HG03039 (cell line): ENCODE data around the gene LPP.

Source experiments
- ATAC-seq: cut with Tn5 transposase; IDR thresholded peaks from one replicate; pipeline ENCODE4 v1.9.1; 2021; ENCODE audit warnings: mild to moderate bottlenecking, moderate library complexity; ENCODE audit not compliant: unreplicated experiment

Gene LPP

DNA sequence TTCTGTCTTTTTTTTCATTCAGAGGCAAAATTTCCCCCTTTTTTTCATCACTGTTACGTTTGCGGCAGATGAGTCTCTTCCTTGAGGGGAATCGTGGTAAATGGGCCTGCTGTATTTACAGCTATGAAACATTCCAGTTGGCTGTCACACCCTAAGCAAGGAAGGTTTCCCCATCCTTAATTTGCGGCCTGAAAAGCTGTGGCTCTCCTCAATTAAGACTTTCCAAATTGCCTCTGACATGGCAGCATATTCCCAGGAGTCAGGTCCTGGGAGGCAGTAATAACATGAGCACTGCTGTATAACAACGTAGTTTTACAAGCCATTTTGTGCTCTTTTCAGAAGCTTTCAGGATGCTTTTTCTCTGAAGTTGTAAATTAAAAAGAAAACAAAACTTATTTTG, 420.9 kb downstream of the LPP start:
- ATAC-seq, result no peak

DNA sequence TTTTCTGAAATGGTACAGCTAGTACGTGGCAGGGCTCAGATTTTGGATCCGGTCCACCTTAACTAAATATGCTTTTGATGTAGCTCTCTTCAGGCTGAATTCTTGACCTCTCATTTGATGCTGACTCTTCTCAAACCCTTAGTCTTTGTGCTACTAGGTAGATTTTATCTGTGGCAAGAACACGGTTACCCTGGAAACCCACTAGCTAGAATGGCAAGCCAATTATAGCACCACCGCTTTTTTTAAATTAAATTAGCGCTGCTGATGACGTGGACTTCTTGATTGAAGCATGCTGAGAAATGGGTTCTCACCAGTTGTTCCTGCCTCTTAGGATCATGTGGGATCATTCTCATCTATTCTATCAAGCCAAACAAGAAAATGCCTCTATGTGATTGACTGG, 421.5 kb downstream of the LPP start:
- no peak for ATAC-seq

DNA sequence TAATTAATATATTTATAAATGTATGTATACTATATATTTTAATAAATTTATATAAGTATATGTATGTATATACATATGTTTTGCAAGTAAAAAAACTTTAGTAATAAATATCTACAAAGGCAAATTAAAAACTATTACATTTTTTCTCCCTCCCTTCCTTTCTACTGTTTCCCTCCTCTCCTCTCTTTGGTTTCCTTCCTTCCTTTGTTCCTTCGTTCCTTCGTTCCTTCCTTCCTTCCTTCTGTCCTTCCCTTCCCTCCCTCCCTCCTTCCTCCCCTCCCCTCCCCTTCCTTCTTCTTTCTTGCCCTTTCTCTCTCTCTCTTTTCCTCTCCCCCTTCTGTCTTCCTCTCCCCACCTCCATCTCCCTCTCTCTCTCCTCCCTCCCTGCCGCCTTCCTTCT, 423.6 kb downstream of the LPP start:
- ATAC-seq, result no peak

DNA sequence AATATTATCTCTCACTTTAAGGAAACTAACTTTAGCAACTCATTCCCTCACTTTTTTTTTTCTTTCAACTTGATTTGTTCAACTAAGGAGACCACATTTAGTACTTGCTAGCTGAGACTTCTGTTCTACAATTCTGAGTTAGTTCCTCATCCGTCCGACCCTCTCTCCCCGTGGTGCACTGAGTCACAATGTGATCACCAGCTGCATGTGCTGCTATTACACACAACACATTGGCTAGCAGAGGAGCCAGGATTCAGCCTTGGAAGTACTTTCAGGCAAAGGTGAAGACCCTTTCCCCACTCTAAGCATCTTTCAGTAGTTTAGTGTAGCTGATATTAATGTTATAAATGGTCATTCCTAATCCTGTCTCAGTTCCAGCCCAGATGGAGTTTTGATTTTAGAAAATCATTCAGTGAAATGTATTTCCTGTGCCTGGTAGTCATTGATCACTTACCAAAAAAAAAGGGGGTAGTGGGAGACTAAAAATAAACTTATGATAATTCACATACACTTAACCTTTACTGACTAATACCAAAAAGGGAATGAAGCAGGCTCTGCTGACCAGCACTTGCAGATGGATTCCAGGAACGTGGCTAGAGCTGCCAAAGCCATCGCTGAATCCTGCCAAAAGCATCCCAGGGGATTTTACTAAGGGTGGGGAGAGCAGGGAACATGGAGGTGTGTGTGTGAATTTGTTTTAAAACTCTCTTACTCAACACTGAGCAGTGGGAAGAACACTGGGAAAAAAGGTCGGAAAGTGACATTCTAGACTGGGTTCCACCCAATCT, 424.8 kb downstream of the LPP start:
- ATAC-seq, result no peak

DNA sequence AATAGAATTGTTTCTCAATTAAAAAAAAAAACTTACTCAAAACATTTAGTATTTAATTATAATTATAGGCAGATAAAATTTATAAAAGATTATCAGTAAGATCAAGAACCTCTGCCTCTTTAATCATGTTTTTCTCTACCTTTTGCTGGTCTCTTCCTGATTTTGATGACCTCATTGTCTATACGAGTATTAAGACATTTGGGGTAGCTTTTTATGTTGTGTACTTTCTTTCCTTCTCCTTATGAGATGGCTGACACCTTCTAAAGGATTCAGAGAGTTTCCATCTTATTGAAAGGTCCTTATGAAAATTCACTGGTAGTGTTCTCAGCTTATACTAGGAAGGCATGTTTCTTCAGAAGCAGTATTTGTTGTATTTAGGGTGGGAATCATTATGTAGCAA, 426.3 kb downstream of the LPP start:
- ATAC-seq, result no peak

DNA sequence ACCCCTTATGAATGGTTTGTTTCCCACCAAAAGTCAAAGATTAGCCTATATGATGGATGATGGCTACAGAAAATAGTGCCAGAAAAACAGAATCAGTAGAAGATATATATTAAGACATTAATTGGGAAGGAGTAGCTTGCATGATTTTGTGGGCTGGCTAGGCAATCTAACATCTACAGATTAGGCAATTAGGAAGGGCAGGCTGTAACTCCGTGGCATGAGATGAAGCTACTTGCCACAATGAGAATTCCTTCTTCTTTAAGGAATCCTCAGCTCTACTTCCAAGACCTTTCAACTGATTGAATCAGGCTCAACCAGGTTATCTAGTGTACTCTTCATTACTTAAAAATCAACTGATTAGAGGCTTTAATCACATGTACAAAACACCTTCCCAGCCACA, 426.7 kb downstream of the LPP start:
- ATAC-seq, result no peak

DNA sequence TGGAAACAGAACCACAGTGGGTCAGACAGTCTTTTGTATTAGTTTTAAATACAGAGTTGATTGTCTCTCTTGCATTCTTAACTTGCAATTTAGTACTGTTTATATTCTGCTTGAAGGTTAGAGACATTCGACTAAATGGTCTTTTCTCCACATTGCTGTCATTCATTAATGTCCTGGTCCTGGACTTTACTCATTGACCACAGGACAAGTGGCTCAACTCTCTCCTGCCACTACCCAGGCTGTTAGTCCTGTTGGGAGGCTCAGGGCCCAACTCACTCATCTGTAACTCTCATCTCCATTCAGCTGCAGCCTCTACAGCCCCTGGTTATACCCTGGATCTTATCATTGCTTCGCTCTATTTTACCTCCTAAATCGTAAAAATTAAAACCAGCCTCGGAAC, 427.4 kb downstream of the LPP start:
- ATAC-seq, result no peak

DNA sequence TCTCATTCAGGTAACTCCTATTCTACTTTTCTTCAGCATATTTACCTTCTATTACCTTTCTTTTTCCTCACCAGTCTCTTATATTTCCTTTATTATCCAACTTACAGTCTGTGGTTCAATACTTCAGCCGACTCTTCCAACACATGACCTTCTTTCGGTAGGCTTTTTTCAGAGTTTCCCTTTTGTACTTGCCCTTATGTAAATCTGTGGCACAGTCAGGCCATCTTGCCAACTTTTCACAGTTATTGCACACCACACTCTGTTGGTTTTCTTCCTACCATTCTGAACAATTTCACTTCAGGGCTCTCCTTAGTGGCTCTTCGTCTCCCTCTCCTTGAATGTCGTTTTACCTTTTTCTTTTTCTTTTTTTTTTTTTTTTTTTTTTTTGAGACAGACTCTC, 427.8 kb downstream of the LPP start:
- no peak for ATAC-seq

DNA sequence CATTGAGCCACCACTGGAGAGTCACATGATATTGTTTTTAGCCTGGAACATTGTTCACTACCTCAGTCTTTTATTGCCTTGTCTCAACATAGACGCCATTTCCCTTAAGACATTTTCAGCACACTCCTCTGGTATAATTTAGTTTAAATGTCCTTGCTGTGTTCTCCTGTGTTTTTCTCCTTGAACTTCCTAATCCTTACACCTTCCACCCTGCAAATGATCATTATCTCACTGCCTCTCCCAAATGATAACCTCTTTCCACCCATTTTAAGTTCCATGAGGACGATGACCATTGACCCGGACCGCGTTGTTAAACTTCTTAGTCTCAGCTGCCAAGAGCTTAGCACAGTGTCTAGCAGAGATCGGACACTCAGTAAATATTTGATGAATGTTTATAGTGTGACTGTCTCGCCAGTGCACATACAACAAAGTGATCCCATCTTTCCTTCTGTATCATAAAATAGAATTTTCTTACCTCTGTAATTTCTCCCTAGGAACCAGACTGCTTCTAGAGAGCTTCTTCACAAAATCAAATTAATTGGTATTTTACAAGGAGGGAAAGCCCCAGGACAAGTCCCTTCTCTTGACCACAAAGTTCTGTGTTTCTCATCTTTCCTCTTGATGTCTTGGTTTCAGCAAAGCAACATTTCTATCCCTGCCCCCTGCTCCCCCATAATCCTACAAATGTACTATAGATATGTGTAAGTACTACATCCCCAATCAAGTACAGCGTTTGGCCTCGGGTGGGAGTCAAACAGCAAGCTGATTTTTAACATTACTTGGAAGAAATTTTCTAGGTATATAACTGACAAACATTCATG, 429.6 kb downstream of the LPP start:
- ATAC-seq, result no peak

DNA sequence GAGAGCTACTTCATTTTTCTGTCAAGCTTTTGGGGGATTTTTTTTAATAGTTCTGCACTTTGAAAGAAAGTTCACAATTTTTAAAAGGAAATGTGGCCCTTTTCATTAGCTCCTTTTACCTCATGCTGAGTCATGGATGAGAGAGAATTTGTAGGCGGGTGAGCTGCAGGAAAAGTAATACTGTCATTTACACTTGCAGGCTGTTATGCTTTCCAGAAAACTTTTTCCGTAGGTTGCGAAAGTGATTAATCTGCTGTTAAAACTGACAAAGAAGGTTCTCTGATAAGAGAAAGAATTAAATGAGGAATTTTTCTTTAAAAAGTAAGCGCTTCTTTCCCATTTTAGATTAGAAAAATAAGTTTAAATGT, 430.2 kb downstream of the LPP start:
- no peak for ATAC-seq

DNA sequence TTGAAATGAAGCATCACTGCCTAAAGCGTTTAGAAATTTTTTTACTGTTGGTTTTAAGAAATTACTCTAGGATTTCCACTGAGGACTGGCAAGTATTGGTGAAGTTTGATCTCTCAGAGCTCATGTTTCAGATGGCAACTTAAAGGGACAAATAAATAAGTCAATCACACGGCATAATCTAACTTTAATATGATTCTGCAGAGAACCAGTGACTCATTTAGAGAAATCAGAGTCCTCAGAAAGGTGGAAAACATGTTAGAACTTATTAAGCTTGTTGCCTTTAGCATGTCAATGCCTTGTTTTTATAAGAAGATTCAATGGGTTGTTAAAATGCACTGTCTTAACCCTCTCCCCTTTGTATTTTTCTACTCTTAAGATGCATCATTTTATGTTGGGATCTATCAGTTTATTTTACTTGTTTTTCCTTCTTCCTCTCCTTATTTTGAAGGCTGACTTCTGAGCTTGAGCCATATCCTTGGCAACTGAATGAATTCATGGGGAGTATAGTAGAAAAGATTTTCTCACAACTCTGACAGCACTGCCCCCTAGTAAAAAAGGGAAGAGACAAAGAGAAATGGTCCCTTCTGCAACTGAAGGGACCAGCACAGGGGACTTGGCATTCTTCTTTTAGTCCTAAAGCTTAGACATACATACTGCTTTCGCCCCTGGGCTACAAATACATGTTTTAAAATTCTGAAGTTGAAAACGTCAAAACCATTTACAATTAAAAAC, 431.2 kb downstream of the LPP start:
- no peak for ATAC-seq

DNA sequence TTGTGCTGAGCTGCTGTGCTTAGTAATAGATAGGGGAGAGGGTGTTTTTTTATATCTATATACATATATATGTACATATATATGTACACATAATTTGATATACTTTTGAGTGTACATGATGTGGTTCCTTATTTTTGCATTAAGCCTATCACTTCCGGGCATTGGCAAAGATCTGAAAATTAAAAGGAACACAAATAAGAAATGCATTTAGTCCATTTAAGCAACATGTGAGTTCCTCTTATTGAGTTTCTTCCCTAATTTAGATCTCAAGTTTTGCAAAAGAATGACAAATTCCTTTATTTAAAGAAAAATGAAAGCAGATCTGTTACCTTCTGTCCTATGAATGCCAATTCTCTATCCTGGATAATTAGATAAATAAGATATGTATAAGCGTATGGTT, 435.1 kb downstream of the LPP start:
- ATAC-seq, result no peak

DNA sequence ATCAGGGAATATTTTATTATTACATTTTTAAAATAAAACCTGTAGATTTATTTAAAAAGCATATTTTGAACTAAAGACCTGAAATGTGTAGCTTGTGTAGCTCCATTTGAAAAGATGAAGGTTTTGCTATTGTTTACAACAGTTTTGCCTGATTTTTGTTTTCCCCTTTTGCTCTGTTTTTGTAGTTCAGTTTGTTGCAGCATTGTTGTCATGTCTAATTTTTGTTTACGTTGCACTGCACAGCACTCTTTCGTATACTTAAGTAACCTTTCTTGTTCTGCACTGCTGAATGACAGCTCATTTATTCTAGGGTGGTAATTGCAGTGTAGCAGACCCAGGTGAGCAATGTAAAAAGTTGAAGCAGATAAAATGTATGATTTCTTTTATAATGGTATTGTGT, 435.8 kb downstream of the LPP start:
- no peak for ATAC-seq

DNA sequence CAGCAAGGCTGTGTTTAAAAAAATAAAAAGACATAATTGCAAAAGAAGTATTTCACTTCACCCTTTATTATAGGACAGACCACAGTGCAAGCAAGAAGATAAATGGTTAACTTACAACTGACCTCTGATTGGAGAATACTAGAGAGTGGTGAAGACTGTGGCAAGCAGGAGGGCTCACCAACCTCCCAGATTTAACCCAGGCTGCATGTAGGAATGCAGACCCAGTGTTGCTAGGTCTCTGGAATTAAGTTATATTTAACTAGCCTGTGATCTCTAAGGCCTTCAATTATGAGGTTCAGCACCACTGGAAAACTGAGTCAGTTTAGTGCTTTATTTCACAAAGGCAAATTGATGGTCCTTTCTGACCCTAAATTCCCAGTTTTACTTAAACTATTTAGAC, 436.6 kb downstream of the LPP start:
- no peak for ATAC-seq

DNA sequence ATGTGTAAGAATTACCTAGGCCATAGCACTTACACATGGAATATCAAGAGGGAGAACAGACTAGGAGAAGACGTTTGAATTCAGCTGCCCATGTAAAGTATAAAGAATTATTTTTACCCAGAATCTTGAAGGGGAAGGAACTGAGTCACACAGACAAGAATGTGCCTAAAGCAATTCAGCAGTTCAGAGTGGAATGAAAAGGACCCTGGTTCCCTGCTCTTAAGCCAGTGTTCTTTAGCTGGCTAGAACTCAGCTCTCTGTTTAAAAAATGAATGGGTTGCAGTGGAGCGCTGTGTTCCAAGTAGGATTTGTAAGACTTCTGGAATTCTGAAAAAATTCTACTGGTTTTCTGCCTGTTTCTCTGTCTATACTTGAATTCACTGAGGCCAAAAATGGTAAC, 440.2 kb downstream of the LPP start:
- no peak for ATAC-seq

DNA sequence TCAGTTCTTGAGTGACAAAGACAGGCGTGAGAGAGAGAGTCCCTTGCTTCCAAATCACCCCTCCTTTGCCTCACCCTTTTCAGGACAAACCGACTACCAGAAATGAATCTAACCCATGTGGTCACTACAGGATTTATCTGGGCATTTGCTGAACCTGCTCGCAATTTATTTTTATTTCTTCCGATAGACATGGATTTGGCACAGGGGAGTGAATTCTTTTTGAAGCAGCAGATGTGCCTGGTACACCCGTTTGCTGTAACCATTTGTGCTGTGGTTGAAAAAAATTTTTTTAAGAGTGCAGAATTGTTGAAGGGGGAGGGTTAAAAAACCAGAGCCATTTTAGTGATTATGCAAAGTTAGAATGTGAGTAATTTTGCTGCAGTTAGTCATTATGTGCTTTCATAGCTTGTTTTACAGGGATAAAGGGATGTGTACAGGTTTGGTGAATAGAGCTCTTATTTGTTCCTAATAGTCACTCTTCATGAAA, 442.0 kb downstream of the LPP start:
- no peak for ATAC-seq

DNA sequence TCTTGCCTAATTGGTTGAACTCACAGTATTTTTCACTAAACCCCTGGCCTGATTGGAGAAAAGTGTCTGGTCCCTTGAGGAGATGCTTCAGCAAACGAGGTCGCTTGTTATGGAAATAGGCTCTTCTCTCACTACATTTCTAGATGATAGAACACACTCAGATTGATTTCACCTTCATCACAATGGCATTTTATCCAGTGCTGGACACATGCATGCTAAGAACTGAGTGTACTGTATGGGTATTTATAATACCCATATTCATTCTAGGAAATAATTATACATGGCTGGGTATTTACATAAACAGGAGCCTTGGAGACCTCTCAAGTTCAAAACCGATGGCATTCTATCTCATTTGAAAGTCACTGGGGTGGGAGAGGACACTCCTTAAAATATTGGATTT, 444.9 kb downstream of the LPP start:
- ATAC-seq, result no peak

DNA sequence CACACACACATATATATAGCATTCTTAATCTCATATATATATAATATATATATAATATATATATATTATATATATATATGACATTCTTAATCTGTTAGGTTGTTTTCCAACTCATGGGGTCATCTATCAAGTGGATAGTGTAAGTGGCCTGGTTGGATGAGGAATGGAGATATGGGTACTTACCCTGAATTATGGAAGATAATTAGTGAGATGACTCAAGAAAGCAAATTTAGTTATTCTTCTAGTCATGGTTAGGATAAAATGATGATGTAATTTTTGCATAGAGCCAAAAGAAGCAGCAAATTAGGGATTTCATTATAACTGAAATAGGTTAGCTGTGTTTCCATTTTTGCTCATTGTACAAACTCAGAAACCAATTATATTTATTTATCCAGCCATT, 448.2 kb downstream of the LPP start:
- no peak for ATAC-seq

DNA sequence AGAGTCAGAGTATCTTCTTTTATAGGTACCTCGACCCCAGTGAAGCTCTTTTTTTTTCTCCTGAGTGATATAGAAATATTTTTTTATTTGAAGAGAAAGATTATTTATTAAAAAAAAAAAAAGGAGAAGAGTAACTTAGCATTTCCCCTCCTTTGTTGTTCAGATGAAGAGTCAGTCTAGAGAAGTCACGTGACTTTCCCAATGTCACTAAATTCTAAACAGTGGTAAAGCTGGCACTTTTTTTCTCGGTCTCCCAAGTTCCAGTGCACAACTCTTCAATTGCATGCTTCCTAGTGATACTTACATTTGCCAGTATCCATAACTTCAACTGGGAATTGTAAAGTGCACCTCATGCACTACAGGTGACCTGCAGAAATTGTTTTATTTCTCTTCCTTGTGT, 448.7 kb downstream of the LPP start:
- no peak for ATAC-seq

DNA sequence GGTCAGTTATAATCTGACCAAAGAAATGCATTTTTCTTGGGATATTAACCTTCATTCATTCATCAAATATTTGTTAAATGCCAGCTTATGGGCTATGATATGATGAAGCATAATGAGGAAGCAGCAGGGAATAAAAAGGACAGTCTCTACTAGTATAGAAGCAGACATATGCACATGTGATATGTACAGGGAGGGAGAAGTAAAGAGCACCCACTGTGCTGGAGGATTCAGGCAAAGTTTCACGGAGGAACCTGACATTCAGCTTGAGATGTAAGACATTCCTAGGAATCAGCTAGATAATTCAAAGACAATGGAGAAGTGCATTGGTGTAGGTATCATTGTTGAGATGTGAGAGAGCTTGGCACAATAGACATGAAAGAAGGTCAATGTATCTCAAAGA, 450.7 kb downstream of the LPP start:
- ATAC-seq, result no peak

DNA sequence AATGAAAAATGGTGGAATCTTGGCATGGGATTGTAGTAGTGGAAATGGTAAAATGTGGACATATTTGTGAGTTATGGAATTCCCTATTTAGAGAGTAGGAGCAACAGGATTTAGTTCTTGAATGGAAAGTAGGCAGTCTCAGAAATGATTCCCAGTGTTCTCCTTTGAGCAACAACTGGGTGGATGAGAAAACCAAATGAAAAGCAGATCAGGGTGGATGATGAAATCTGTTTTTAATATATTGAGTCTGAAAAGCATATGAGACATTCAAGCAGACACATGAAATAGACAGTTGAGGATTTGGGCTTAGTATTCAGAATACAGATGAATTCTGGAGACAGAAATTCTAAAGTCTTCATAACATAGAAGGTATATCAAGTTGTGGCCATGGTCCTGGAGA, 451.3 kb downstream of the LPP start:
- no peak for ATAC-seq

DNA sequence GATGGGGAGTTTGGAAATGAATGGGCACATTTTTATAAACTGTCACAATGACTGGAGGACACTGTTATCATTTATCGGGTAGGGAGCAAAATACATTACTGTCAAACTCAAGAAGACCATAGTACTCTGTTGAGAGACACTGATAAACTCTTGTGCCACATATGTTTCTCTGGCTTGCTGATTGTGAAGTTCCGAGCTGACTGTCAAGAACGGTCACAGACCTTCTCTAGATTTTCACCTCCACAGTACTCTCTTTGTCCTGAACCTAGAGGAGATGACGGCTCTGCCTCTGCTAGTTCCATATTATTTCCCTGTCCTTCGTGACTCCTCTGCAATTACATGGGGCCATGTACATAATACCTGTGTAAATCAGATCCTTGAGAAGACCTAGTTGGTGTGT, 451.9 kb downstream of the LPP start:
- no peak for ATAC-seq
